ENCODE data around the gene MEAK7.

MEAK7 gene

DNA sequence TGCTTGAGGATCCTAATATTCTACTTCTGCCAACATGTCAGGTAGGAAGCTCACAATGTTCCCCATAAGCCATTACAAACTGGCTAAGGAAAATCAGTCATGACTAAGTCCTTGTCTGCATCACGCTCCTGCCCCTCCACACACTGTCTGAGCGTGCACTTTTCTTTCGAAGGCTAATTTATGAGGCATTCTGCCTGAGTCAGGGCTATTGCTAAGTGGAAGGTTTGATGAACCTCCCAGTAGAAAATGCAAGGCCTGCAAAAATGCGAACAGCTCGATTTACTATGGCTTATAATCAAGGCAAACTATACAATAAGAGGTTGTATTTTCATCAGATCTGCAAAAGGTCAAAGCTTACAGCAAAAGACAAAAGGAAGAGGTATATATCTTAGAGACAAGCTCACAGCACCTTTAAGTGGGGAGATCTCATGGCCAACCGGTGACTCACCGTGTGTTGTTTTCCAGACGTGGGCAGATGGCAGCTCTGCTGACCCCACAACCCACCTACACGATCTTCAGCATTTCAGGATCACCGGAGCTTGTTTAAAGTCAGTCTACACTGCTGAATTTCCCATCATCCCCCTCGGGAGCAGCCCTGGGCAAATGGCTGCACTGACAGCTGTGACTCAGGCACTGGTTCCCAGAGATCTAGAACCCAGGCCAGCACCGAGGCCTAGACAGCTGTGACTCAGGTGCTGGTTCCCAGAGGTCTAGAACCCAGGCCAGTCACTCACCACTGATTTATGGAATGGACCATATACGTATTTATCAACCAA is 26.1 kb downstream of the MEAK7 start:
- no peak for DNase-seq (ENCODE audit: low read depth)
- TF ChIP-seq, protein P1, sequence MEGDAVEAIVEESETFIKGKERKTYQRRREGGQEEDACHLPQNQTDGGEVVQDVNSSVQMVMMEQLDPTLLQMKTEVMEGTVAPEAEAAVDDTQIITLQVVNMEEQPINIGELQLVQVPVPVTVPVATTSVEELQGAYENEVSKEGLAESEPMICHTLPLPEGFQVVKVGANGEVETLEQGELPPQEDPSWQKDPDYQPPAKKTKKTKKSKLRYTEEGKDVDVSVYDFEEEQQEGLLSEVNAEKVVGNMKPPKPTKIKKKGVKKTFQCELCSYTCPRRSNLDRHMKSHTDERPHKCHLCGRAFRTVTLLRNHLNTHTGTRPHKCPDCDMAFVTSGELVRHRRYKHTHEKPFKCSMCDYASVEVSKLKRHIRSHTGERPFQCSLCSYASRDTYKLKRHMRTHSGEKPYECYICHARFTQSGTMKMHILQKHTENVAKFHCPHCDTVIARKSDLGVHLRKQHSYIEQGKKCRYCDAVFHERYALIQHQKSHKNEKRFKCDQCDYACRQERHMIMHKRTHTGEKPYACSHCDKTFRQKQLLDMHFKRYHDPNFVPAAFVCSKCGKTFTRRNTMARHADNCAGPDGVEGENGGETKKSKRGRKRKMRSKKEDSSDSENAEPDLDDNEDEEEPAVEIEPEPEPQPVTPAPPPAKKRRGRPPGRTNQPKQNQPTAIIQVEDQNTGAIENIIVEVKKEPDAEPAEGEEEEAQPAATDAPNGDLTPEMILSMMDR (IDR thresholded peaks at IDR 0.05; ENCODE audit: insufficient read depth, low read depth, low read length, missing control alignments) = no peak
- no peak overlapping the region for H3K4me3 ChIP-seq (ENCODE audit: low read depth, low read length)

DNA sequence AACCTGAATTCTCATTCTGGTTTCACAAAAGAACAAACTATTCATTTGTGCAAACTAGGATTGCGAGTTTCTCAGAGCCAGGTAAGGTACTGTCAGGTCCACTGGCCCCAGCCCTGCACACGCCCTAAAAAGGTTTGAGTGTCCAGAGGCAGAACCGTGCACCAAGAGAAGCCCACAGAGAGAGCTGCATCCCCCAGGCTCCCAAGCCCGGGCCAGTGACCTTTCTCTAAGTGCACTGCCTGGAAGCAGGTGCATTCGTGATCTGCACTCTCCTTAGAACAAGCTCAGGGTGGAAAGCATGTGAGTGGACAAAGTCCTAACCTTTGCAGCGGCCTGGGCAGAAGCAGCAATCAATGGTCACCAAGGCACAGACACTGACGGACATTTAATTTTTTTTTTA is 26.8 kb downstream of the MEAK7 start:
- H3K4me3 ChIP-seq (ENCODE audit: low read depth, low read length) = no peak overlapping the region
- TF ChIP-seq, protein P1 (IDR thresholded peaks at IDR 0.05; ENCODE audit: insufficient read depth, low read depth, low read length, missing control alignments) = no peak
- no peak for DNase-seq (ENCODE audit: low read depth)

DNA sequence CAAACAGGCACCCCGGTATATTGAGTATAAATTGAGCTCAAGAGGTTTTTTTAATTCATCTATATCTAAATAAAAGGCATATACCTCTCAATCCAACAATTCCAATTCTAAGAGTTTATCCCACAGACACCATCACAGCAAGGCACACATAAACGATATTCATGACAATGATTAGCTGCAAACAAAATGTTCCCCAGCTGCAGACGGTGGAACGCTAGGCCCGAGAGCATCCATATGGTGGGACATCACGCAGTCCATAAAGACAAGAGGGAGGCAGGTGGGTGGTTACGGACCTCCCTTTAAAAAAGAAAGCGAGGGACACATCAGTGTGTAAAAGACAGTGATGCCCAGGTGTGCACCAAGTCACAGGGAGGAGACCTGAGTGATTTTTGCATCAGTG is 28.1 kb downstream of the MEAK7 start:
- TF ChIP-seq, protein P1 (IDR thresholded peaks at IDR 0.05; ENCODE audit: insufficient read depth, low read depth, low read length, missing control alignments) = no peak
- DNase-seq (ENCODE audit: low read depth) = no peak
- no peak overlapping the region for H3K4me3 ChIP-seq (ENCODE audit: low read depth, low read length)

DNA sequence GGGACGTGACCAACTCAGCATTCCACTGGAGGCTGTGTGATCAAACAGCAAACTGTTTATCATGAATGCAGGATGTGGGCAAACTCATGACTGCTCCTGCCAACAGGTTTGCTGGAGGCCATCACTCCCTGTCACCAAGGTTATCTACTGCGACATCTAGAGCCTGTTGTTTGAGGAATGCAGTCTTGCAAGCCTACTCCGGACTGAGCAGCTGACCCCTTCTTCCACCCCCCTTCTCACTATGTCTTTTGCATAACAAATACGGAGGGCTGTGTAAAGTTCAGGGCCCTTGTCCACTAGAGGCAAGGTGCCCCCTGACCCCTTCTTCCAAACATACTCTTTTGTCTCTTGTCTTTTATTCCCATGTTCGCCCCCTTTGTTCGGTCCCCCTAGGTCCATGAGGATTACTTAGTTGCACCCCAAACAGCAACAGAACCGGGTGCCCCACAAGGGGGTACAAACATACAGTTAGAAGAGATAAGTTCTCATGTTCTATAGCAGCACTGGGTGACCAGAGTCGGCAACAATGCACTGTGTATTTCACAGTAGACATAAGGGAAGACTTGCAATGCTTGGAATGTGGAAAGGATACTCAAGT is 28.7 kb downstream of the MEAK7 start:
- DNase-seq (ENCODE audit: low read depth) = no peak
- no peak overlapping the region for H3K4me3 ChIP-seq (ENCODE audit: low read depth, low read length)
- TF ChIP-seq, protein P1 (IDR thresholded peaks at IDR 0.05; ENCODE audit: insufficient read depth, low read depth, low read length, missing control alignments) = no peak

DNA sequence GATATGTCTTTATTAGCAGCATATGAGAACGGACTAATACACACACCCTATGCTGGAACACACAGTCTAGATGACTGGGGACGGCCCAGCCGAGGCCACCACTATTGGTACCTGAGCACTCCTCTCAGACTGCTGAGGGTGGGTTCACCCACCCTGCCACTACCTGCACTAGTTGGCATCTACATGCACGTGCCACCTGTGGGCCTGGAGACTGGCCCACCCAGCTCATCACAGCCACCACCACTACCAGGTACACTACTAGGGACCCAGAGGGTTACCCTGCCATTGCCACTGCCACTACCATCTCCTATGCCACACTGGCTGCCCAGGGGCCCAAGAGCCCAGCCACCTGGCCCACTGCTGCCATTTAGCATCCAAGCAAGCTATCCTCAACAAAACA is 32.5 kb downstream of the MEAK7 start:
- no peak overlapping the region for H3K4me3 ChIP-seq (ENCODE audit: low read depth, low read length)
- no peak for DNase-seq (ENCODE audit: low read depth)
- TF ChIP-seq, protein P1 (IDR thresholded peaks at IDR 0.05; ENCODE audit: insufficient read depth, low read depth, low read length, missing control alignments) = no peak

DNA sequence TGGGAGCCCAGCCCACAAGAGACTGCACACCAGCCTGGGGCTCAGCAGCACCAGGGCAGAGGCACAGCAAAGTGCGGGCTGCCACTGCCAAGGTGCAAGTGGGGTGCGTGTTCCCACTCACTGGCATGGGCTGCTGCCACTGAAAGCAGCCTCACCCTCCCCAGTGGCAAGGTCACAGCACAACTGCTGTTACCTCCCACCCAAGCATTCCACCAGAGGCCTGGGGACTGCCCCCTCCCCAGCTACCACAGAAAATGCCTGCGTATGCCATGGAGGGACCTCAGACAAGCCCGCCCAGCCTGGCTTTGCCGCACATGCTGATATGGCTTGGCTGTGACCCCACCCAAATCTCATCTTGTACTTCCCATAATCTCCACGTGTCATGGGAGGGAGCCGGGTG is 33.1 kb downstream of the MEAK7 start:
- DNase-seq (ENCODE audit: low read depth) = no peak
- TF ChIP-seq, protein P1 (IDR thresholded peaks at IDR 0.05; ENCODE audit: insufficient read depth, low read depth, low read length, missing control alignments) = no peak
- no peak overlapping the region for H3K4me3 ChIP-seq (ENCODE audit: low read depth, low read length)

Data from GM12865 (cell line).